AG04450 (cell line): ENCODE results near the gene DYNC2I2. TPM values are rescaled to one million over a fixed set of nuclear protein-coding genes. Genes with fewer than 3 reads are reported as not detected.

ENCODE experiments used
- CTCF ChIA-PET: fragments of 300-600, 350-600 bp; formaldehyde crosslinking; extraction: SDS; loops from one replicate; lab custom pipeline; 2022; ENCODE audit warnings: antibody characterized with exemption, inconsistent platforms; lab: Charles Lee
- POLR2A ChIA-PET: fragments of 350-600 bp; formaldehyde crosslinking; extraction: SDS; loops from one replicate; lab custom pipeline; 2021; ENCODE audit warnings: antibody characterized with exemption, inconsistent platforms; lab: Yijun Ruan, JAX
- DNase-seq: peaks from one replicate; pipeline ENCODE4 v3.0.0-alpha.2; 2011; ENCODE audit warnings: low read depth, low spot score
- H3K27ac ChIP-seq: one replicate; pipeline ENCODE4 v1.5.1; 2012; ENCODE audit warnings: low read depth, low read length, control low read depth
- H3K27me3 ChIP-seq: one replicate; pipeline ENCODE4 v1.6.0; 2012; ENCODE audit warnings: low read length; ENCODE audit not compliant: control insufficient read depth, insufficient read depth
- H3K4me3 ChIP-seq: 2 replicates; pipeline ENCODE4 v1.5.1; 2011; ENCODE audit warnings: mild to moderate bottlenecking, low read depth, low read length, control low read depth
- H3K9me3 ChIP-seq: 2 replicates; pipeline ENCODE4 v1.5.1; 2012; ENCODE audit warnings: low read length; ENCODE audit not compliant: control insufficient read depth, insufficient read depth
- CTCF ChIP-seq: IDR thresholded peaks from 2 replicates; pipeline ENCODE4 v1.5.1; 2011; ENCODE audit warnings: low read depth, low read length, control low read depth, inconsistent platforms
- polyA plus RNA-seq: library from polyadenylated mRNA; depleted of rRNA; stranded (reverse); fragments of >200 nt; gene quantifications from 2 replicates; pipeline ENCODE4 v1.2.3, GENCODE V29; 2011

Gene DYNC2I2
- polyA plus RNA-seq, 1 experiment, result 10.9 TPM

- Histone ChIP-seq H3K9me3 (no peaks in the 10 kb centered on the region), H3K4me3 (no peak overlapping the region), H3K27me3 (no peaks in the 10 kb centered on the region), H3K27ac (no peak overlapping the region)
- ChIA-PET POLR2A (no interaction called here), CTCF (no interaction called here)
- no peak for TF ChIP-seq CTCF
- DNase-seq, result no peak
Measured at GRCh38 chr9:128614728-128615127, 41.9 kb downstream of the DYNC2I2 start.

GRCh38 chr9:128611600-128612394 is 44.9 kb downstream of the DYNC2I2 start:
- Histone ChIP-seq H3K9me3 (no peaks in the 10 kb centered on the region), H3K4me3 (no peak overlapping the region), H3K27ac (no peak overlapping the region), H3K27me3 (no peaks in the 10 kb centered on the region)
- CTCF ChIA-PET, result no interaction called here
- DNase-seq, result no peak
- POLR2A ChIA-PET, result no interaction called here
- TF ChIP-seq CTCF, result no peak

- Histone ChIP-seq H3K27me3 (no peaks in the 10 kb centered on the region), H3K9me3 (no peaks in the 10 kb centered on the region), H3K4me3 (no peak overlapping the region), H3K27ac (no peak overlapping the region)
- POLR2A ChIA-PET, result interaction anchor here (0.5 kb wide), 1 partner anchor 41 kb away, joined by 3 read pairs; no protein-coding TSS in a partner anchor
- CTCF ChIA-PET, result interaction anchor here (1.2 kb wide), 1 partner anchor 24 kb away, joined by 4 read pairs; no protein-coding TSS in a partner anchor
- TF ChIP-seq CTCF, result no peak
- DNase-seq, result no peak
Measured at GRCh38 chr9:128610897-128611296, 45.8 kb downstream of the DYNC2I2 start.

- Histone ChIP-seq H3K27me3 (no peaks in the 10 kb centered on the region), H3K9me3 (no peaks in the 10 kb centered on the region), H3K27ac (no peak overlapping the region), H3K4me3 (no peak overlapping the region)
- TF ChIP-seq CTCF, result no peak
- POLR2A ChIA-PET, result no interaction called here
- no peak for DNase-seq
- CTCF ChIA-PET, result interaction anchor here (1.0 kb wide), 1 partner anchor 210 kb away, joined by 3 read pairs; the partner anchor contains the start of gene ENDOG
Measured at GRCh38 chr9:128607642-128608350, 48.9 kb downstream of the DYNC2I2 start.

GRCh38 chr9:128603697-128604096 is 53.0 kb downstream of the DYNC2I2 start:
- no peak overlapping the region for H3K27ac ChIP-seq
- TF ChIP-seq CTCF, result no peak
- DNase-seq, result no peak
- H3K4me3 ChIP-seq, result no peak overlapping the region
- ChIA-PET CTCF (no interaction called here), POLR2A (interaction anchor here (0.5 kb wide), 1 partner anchor 265 kb away, joined by 3 read pairs; no protein-coding TSS in a partner anchor)
- no peaks in the 10 kb centered on the region for H3K9me3 ChIP-seq
- no peaks in the 10 kb centered on the region for H3K27me3 ChIP-seq
